PC-9 (cell line): ENCODE results near the gene MIEN1. TPM values are rescaled to one million over a fixed set of nuclear protein-coding genes. Genes with fewer than 3 reads are reported as not detected.

Source experiments
- BruUV-seq: library from RNA; stranded (reverse); fragments of 400-500 nt; replicated peaks from 2 replicates; lab custom pipeline; 2021; lab: Mats Ljungman, UMichigan
- CTCF ChIA-PET: fragments of 300-600 bp; sonication (Branson Sonifier 250); formaldehyde crosslinking; loops from one replicate; lab custom pipeline; 2022; ENCODE audit warnings: antibody characterized with exemption; lab: Charles Lee
- POLR2A ChIA-PET: fragments of 300-600 bp; sonication (Branson Sonifier 250); formaldehyde crosslinking; loops from one replicate; lab custom pipeline; 2022; ENCODE audit warnings: antibody characterized with exemption; ENCODE audit not compliant: unreplicated experiment; lab: Charles Lee
- DNase-seq, 2 experiments: peaks; one replicate each; pipeline versions ENCODE4 v3.0.0 to v3.0.0-alpha.2; 2015 to 2022; ENCODE audit warnings: mixed read lengths in 1 of 2
- H2AFZ ChIP-seq: fragments of 200-600 bp; sonication (generic); 2 replicates; pipeline ENCODE4 v1.8.1; 2017; ENCODE audit warnings: antibody characterized with exemption
- H3F3A ChIP-seq: fragments of 200-600 bp; sonication (generic); 2 replicates; pipeline ENCODE4 v1.8.1; 2017; ENCODE audit warnings: antibody characterized with exemption, mild to moderate bottlenecking, low read depth; ENCODE audit not compliant: insufficient read depth
- H3K27ac ChIP-seq: fragments of 200-600 bp; sonication (generic); 2 replicates; pipeline ENCODE4 v1.6.1; 2016; ENCODE audit warnings: mixed run types
- H3K27me3 ChIP-seq: fragments of 200-600 bp; sonication (generic); 2 replicates; pipeline ENCODE4 v1.6.1; 2016; ENCODE audit warnings: low read depth, mixed run types; ENCODE audit not compliant: insufficient read depth
- H3K36me3 ChIP-seq: fragments of 200-600 bp; sonication (generic); 2 replicates; pipeline ENCODE4 v1.6.1; 2016; ENCODE audit warnings: low read depth, mixed run types
- H3K4me1 ChIP-seq: fragments of 200-600 bp; sonication (generic); replicated peaks from 2 replicates; pipeline ENCODE4 v1.6.1; 2016; ENCODE audit warnings: mixed run types; ENCODE audit not compliant: insufficient read depth
- H3K4me2 ChIP-seq: fragments of 200-600 bp; sonication (generic); 2 replicates; pipeline ENCODE4 v1.6.1; 2017; ENCODE audit warnings: mixed run types
- H3K4me3 ChIP-seq: fragments of 200-600 bp; sonication (generic); 2 replicates; pipeline ENCODE4 v1.6.1; 2016; ENCODE audit warnings: mixed run types
- H3K79me2 ChIP-seq: fragments of 200-600 bp; sonication (generic); 2 replicates; pipeline ENCODE4 v1.6.1; 2017; ENCODE audit warnings: low read depth, mixed run types
- H3K9me2 ChIP-seq: fragments of 200-600 bp; sonication (generic); 2 replicates; pipeline ENCODE4 v1.8.1; 2017; ENCODE audit warnings: mild to moderate bottlenecking; ENCODE audit not compliant: insufficient read depth
- H3K9me3 ChIP-seq: fragments of 200-600 bp; sonication (generic); 2 replicates; pipeline ENCODE4 v1.8.1; 2016; ENCODE audit warnings: low read depth; ENCODE audit not compliant: insufficient read depth
- H4K20me1 ChIP-seq: fragments of 200-600 bp; sonication (generic); 2 replicates; pipeline ENCODE4 v1.8.1; 2017; ENCODE audit not compliant: insufficient read depth
- CTCF ChIP-seq: fragments of 200-600 bp; sonication (generic); conservative IDR thresholded peaks from 2 replicates; pipeline ENCODE4 v1.6.1; 2017; ENCODE audit warnings: mixed run types, antibody characterized with exemption, mild to moderate bottlenecking, moderate library complexity
- EZH2 ChIP-seq: fragments of 200-600 bp; sonication (generic); IDR thresholded peaks from 2 replicates; pipeline ENCODE4 v1.8.0; 2017; ENCODE audit warnings: antibody characterized with exemption, low read depth
- intact Hi-C: fragments of 100-400 bp; cut with micrococcal nuclease; formaldehyde crosslinking; loops from one replicate; pipeline ENCODE4 v1.10.0; 2022; ENCODE audit not compliant: unreplicated experiment
- total RNA-seq: library from RNA; stranded (reverse); gene quantifications from 2 replicates; pipeline ENCODE4 v1.2.3, GENCODE V29; 2021

The MIEN1 gene
- total RNA-seq, 1 experiment from 2014 or later: 49.2 TPM

- ChIA-PET CTCF (no interaction called here), POLR2A (no interaction called here)
- no peak for TF ChIP-seq EZH2
- no peak for TF ChIP-seq CTCF
- no peak overlapping the region for H2AFZ ChIP-seq
- H3K36me3 ChIP-seq: no peaks in the 10 kb centered on the region
- H3K79me2 ChIP-seq: no peaks in the 10 kb centered on the region
- peaks cover 7% of the 10 kb centered on the region; the same call in 1 of the 2 replicates for H3F3A ChIP-seq
- H3K27me3 ChIP-seq: no peaks in the 10 kb centered on the region
- intact Hi-C loops: loop anchor here (10.0 kb wide), 2 partner anchors 167 to 197 kb away; partner anchors contain the start of genes LRRC3C and ORMDL3
- peaks cover 12% of the 10 kb centered on the region for H3K4me1 ChIP-seq
- no peak overlapping the region for H3K4me2 ChIP-seq
- no peaks in the 10 kb centered on the region for H3K9me3 ChIP-seq
- no peak for DNase-seq
- no peaks in the 10 kb centered on the region for H4K20me1 ChIP-seq
- H3K27ac ChIP-seq: no peak overlapping the region
- H3K9me2 ChIP-seq: no peaks in the 10 kb centered on the region
- BruUV-seq: no TSS peak
- no peak overlapping the region for H3K4me3 ChIP-seq
Observed at GRCh38 chr17:39757931-39758873, 27.9 kb upstream of the MIEN1 start.

GRCh38 chr17:39757176-39757662 is 26.9 kb upstream of the MIEN1 start:
- Histone ChIP-seq H4K20me1 (no peaks in the 10 kb centered on the region), H3K4me1 (peaks cover 20% of the 10 kb centered on the region), H3K27me3 (no peaks in the 10 kb centered on the region), H3F3A (peaks cover 7% of the 10 kb centered on the region; the same call in 1 of the 2 replicates), H3K79me2 (no peaks in the 10 kb centered on the region), H3K4me2 (no peak overlapping the region), H3K36me3 (no peaks in the 10 kb centered on the region), H3K9me3 (no peaks in the 10 kb centered on the region), H3K4me3 (no peak overlapping the region), H3K27ac (no peak overlapping the region), H3K9me2 (no peaks in the 10 kb centered on the region), H2AFZ (no peak overlapping the region)
- intact Hi-C loops: loop anchor here (10.0 kb wide), 2 partner anchors 168 to 198 kb away; partner anchors contain the start of genes LRRC3C and ORMDL3
- no peak for TF ChIP-seq EZH2
- TF ChIP-seq CTCF: no peak
- ChIA-PET POLR2A (no interaction called here), CTCF (no interaction called here)
- no TSS peak for BruUV-seq
- DNase-seq: no peak

- Histone ChIP-seq H3K27me3 (no peaks in the 10 kb centered on the region), H3F3A (peaks cover 7% of the 10 kb centered on the region; the same call in 1 of the 2 replicates), H3K9me3 (no peaks in the 10 kb centered on the region), H3K4me1 (peaks cover 27% of the 10 kb centered on the region), H2AFZ (no peak overlapping the region), H4K20me1 (no peaks in the 10 kb centered on the region), H3K79me2 (no peaks in the 10 kb centered on the region), H3K4me3 (no peak overlapping the region), H3K9me2 (no peaks in the 10 kb centered on the region), H3K36me3 (no peaks in the 10 kb centered on the region), H3K4me2 (no peak overlapping the region), H3K27ac (no peak overlapping the region)
- POLR2A ChIA-PET: interaction anchor here (0.6 kb wide), 1 partner anchor 10 kb away, joined by 4 read pairs; no protein-coding TSS in a partner anchor
- CTCF ChIA-PET: no interaction called here
- no peak for TF ChIP-seq CTCF
- no peak for TF ChIP-seq EZH2
- intact Hi-C loops: loop anchor here (10.0 kb wide), 2 partner anchors 168 to 198 kb away; partner anchors contain the start of genes LRRC3C and ORMDL3
- BruUV-seq: no TSS peak
- DNase-seq: no peak
Observed at GRCh38 chr17:39756380-39757079, 26.2 kb upstream of the MIEN1 start.
